HG03342 (cell line): ENCODE data around the gene LILRA6.
"Not testable (repeated sequence)": the region's sequence is repeated elsewhere in the genome, so short reads cannot be mapped to it uniquely, and the experiment has no call there.

Source experiments
- ATAC-seq: cut with Tn5 transposase; IDR thresholded peaks from one replicate; pipeline ENCODE4 v1.9.1; 2021; ENCODE audit warnings: mild to moderate bottlenecking, moderate library complexity; ENCODE audit not compliant: unreplicated experiment

LILRA6 gene

GRCh38 chr19:54266133-54266532 lies 23.5 kb upstream of the LILRA6 start:
- no peak for ATAC-seq

- ATAC-seq, result no peak
Observed at GRCh38 chr19:54262470-54262869, 19.9 kb upstream of the LILRA6 start.

DNA sequence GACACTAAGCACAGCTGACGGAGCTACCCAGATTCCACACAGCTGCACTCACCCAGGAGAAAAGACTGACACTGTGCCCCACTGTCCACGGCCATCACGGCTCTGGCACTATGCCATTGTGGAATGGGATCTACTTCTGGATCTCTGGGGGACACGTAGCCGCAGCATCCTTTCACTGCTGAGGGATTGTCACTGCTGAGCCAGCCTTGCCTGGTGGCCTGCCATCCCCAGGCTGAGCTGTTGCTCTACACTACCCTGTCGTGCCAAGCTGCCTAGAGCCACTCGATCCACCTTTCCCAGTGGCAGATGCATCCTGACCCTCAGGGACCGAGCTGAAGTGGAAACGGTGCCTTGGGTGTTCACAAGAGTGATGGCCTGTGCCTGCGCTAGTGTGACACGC lies 19.5 kb upstream of the LILRA6 start:
- no peak for ATAC-seq

GRCh38 chr19:54257116-54257480 lies 14.5 kb upstream of the LILRA6 start, which contains the start of gene LILRB5:
Gene LILRB5, minus strand, starts transcription at chr19:54257273. Its CDS starts 80 bp downstream, at chr19:54257193.
- no peak for ATAC-seq

DNA sequence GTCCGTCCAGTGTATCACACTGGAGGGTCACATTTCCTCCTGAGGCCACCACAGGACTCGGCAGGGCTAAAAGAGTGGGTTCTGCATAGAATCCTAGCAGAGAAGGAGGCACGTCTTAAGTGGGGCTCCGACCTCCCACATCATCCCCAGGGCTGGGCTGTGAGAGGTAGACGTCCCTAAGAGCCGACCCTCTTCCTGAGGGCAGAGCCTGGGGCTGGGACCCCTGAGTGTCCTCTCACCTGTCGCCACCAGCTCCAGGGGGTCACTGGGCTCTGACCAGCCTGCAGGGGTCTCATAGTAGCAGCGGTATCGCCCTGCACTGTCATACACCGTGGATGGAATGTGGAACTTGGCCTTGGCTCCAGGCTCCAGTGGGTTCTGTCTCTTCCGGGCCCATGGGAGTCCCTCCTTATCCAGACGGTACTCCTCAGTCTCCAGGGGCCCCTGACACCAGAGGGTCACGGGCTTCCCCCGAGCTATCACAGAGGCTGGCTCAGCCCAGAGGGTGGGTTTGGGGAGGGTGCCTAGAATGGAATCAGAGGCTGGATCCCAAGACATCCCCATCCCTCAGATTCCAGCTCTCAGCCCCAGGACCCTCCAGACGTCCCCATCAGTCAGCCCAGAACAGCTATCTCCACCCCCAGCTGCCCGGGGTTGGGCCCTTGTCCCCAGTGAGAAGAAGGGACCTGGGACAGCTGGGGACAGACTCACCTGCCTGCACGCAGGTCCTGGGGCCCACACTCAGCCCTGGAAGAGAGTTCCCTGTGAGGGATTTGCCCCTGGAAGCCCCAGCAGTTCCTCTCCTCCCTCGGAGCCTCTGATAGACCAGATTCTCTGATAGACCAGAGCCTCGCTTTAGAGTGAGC lies 13.9 kb upstream of the LILRA6 start:
- ATAC-seq, result no peak

DNA sequence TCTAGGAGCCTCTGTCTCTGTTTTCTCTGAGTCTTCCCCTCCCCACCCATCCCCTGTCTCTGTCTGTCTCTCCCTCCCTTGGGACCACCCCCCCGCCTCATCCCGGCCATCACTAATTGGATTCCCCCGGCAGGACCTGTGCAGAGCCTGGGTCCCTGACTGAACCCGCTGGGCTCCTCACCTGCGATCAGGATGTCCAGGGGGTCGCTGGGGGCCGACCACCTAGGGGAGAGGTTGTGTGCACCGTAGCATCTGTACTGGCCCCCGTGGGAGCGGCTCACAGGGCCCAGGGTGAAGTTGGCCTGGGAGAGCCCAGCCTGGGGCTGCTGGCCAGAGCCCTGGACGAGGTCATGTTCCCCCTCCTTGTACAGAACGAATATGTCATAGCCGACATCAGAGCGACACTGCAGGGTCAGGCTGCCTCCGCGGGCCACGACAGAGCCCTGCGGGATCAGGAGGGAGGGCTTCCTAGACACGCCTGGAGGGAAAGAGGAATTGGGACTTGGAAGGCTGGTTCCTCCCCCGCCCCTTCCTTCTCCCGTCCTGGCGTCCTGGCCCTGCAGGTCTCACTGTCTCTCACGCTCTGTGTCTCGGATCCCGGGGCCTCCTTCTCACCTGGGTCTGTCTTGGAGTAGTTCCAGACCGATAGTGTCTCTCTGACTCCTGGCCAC lies 12.7 kb upstream of the LILRA6 start:
- no peak for ATAC-seq

- ATAC-seq, result no peak
Observed at GRCh38 chr19:54254195-54254906, 11.8 kb upstream of the LILRA6 start.

- ATAC-seq, result no peak
Observed at GRCh38 chr19:54253331-54254194, 11.0 kb upstream of the LILRA6 start.

GRCh38 chr19:54252845-54253244 lies 10.3 kb upstream of the LILRA6 start:
- no peak for ATAC-seq

- no peak for ATAC-seq
Observed at GRCh38 chr19:54252243-54252642, 9.7 kb upstream of the LILRA6 start.

DNA sequence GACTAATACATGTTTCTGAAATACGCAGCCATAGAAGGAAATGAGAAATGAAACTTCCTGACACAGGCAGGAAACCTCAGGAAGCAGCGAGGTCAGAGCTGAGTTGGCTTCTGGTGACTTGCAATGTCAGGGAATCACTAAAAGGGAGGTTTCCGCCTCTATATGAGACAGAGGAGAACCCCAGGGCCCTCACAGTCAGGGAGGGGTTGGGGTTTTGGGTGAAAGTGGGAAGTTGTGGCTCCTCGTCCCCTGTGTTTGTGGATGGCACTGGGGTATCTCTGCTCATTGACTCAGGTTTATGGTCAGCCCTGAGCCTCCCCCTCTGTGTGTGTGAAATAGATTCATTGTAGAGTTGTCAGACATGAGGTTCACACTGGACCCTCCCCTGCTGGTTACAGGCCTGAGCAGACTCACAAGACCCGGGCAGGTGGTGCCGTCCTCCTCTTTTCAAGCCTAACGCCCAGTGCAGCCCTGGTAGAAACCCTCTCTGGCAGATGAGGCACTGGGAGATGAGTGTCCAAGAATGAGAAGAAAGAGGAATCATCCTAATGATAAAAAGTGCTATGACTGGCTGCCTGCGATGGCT lies 5.5 kb upstream of the LILRA6 start:
- no peak for ATAC-seq

- no peak for ATAC-seq
Observed at GRCh38 chr19:54247106-54247930, 4.7 kb upstream of the LILRA6 start.

GRCh38 chr19:54245936-54246335 lies 3.3 kb upstream of the LILRA6 start:
- no peak for ATAC-seq

- not testable (repeated sequence) for ATAC-seq
Observed at GRCh38 chr19:54243809-54244208, 1.2 kb upstream of the LILRA6 start.

DNA sequence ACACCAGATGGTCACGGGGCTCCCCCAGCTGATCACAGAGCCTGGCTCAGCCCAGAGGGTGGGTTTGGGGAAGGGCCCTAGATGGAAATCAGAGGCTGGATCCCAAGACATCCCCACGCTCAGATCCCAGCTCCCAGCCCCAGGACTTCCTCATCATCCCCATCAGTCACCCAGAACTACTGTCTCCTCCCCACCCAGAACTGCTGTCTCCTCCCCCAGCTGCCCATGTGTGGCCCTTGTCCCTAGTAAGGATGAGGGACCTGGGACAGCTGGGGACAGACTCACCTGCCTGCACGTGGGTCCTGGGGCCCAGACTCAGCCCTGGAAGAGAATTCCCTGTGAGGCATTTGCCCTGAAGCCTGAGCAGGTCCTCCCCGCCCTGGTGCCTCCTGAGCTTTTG lies 356 bp downstream of the LILRA6 start:
- ATAC-seq, result not testable (repeated sequence)

GRCh38 chr19:54240372-54241336 lies 1.9 kb downstream of the LILRA6 start:
- not testable (repeated sequence) for ATAC-seq

DNA sequence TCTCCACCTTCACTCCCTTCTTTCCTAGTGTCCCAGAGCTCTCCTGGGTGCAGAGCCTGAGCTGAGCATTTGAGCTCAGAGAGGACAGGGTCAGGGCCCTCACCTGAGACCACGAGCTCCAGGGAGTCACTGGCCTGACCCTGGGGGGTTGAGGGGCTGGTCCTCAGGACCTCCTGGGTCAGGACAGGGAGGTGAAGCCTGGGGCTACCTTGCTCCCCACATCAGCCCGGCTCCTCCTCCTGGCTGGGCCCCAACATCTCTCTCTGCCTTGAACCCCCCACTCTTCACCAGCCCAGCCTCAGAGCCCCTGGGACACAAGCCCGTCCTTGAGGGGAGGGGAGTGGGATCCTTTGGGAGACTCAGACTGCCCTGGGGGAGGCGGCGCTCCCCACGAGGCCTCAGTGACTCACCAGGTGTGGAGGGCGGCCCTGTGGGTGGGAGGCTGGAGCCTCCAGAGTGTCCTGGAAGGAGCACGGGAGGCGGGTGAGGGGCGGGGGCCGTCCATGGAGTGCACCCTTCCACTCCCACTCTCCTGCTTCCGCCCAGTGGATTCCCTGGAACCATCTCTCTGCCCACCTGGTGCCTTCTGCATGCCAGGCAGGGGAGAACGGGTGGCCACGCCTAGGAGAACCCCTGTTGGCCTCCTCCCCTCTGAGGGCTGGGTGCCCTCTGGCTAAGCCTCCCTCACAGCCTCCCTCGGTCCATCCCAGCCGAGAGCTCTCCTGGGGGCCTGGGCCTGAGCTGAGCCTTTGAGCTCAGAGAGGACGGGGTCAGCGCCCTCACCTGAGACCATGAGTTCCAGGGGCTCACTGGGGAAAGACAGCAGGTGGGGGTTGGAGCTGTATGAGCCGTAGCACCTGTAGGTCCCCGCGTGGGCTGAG lies 2.9 kb downstream of the LILRA6 start:
- ATAC-seq, result not testable (repeated sequence)
